ENCODE data around the gene PARD3B.

PARD3B gene

DNA sequence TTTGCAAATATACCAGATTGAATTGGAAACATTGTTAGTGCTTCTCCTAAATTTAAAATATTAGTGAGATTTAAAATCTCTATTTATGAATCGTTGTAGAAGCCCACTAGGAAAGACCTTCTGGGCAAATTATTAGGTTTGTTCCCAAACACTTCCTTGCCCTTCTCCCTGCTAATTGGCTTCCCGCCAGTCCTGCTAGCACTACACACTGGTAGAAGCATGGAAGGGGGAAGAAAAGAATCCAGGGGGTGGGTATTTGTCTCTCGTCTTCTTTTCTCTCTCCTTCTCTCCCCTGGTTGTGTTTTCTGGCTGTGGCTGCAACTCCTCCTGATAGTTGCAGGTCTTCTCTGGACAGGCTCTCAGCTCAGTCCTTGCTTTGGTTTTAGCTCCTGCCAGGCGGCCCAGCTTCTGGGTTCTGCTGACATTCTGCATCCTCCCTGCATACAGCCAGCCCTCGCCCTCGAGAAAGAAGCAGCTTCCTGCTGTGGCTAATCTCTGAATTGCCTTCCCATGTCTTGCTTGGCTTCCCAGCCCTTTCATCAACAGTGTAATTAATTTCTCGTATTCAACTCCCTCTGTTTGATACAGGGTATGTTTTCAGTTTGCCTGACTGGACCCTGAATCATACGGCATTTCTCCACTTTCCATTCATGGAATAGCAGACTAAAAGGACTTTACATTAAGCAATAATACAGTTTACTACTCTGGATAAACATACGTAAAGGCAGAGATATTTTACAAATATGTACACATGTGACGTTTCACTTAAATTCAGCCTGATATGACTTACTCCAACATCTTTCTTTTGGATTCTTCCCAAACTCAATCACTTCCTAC is 6.9 kb upstream of the PARD3B start:
- DNase-seq (ENCODE audit: extremely low spot score) = peak; percentile 38
- CTCF ChIA-PET = no interaction called here
- POLR2A ChIA-PET = no interaction called here
- no peak for TF ChIP-seq ELF4 (IDR thresholded peaks at IDR 0.05)
- no peak for TF ChIP-seq ZNF384 (IDR thresholded peaks at IDR 0.05)

- ChIA-PET CTCF (no interaction called here), POLR2A (no interaction called here)
- no peak for TF ChIP-seq FOXK2 (IDR thresholded peaks at IDR 0.05)
- no peak for TF ChIP-seq CTBP1 (IDR thresholded peaks at IDR 0.05; ENCODE audit: borderline replicate concordance)
- DNase-seq (ENCODE audit: extremely low spot score) = no peak
Observed at GRCh38 chr2:204539019-204539385, 6.3 kb upstream of the PARD3B start.

DNA sequence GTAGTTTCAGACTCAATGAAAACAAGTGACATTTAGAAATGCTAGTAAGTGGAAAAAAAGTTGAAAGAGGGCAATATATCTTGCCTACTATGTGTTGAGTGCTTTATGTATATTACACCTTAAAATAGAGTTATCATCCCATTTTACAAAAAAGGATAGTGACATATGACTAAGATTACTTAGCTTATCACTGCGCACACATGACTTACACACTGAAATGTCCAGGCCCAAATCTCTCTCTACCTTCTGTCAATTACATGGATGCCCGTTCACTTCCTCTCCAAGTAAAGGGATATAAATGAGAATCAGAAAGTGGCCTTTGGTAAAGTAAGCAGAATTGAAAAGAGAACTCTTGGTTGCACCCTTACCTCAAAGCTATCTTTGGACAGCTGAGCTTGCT is 3.6 kb upstream of the PARD3B start:
- no peak for TF ChIP-seq FOXK2 (IDR thresholded peaks at IDR 0.05)
- TF ChIP-seq CTBP1 (IDR thresholded peaks at IDR 0.05; ENCODE audit: borderline replicate concordance) = no peak
- TF ChIP-seq FOXM1 (IDR thresholded peaks at IDR 0.05; ENCODE audit: borderline replicate concordance) = no peak
- no peak for TF ChIP-seq TARDBP (IDR thresholded peaks at IDR 0.05)
- no peak for TF ChIP-seq ARNT (IDR thresholded peaks at IDR 0.05)
- CTCF ChIA-PET = interaction anchor here (0.6 kb wide), 1 partner anchor 146 kb away, joined by 3 read pairs; no protein-coding TSS in a partner anchor
- no peak for DNase-seq (ENCODE audit: extremely low spot score)
- POLR2A ChIA-PET = no interaction called here

- ChIA-PET CTCF (no interaction called here), POLR2A (no interaction called here)
- no peak for TF ChIP-seq FOXK2 (IDR thresholded peaks at IDR 0.05)
- no peak for TF ChIP-seq ZNF384 (IDR thresholded peaks at IDR 0.05)
- TF ChIP-seq NFRKB (IDR thresholded peaks at IDR 0.05) = no peak
- TF ChIP-seq L3MBTL2 (conservative IDR thresholded peaks at IDR 0.05) = no peak
- no peak for TF ChIP-seq ARNT (IDR thresholded peaks at IDR 0.05)
- TF ChIP-seq TARDBP (IDR thresholded peaks at IDR 0.05) = no peak
- TF ChIP-seq CTBP1 (IDR thresholded peaks at IDR 0.05; ENCODE audit: borderline replicate concordance) = no peak
- DNase-seq (ENCODE audit: extremely low spot score) = no peak
Observed at GRCh38 chr2:204542982-204543608, 2.2 kb upstream of the PARD3B start.

- peak; percentile 11 for DNase-seq (ENCODE audit: extremely low spot score)
- ChIA-PET CTCF (no interaction called here), POLR2A (interaction anchor here (1.2 kb wide), 1 partner anchor 8 kb away, joined by 3 read pairs; no protein-coding TSS in a partner anchor)
- peak; percentile 52; the same call in 1 of the 2 replicates for TF ChIP-seq L3MBTL2 (conservative IDR thresholded peaks at IDR 0.05)
- TF ChIP-seq PKNOX1 (IDR thresholded peaks at IDR 0.05) = no peak
Observed at GRCh38 chr2:204545861-204546735, 823 bp downstream of the PARD3B start.

GRCh38 chr2:204550751-204551511 is 5.7 kb downstream of the PARD3B start:
- TF ChIP-seq SUZ12 (IDR thresholded peaks at IDR 0.05) (no peak), CTBP1 (IDR thresholded peaks at IDR 0.05; ENCODE audit: borderline replicate concordance) (no peak), TARDBP (IDR thresholded peaks at IDR 0.05) (no peak), BHLHE40 (IDR thresholded peaks at IDR 0.05; ENCODE audit: borderline replicate concordance) (no peak)
- DNase-seq (ENCODE audit: extremely low spot score) = no peak
- POLR2A ChIA-PET = no interaction called here
- CTCF ChIA-PET = interaction anchor here (1.0 kb wide), 1 partner anchor 144 kb away, joined by 3 read pairs; no protein-coding TSS in a partner anchor

DNA sequence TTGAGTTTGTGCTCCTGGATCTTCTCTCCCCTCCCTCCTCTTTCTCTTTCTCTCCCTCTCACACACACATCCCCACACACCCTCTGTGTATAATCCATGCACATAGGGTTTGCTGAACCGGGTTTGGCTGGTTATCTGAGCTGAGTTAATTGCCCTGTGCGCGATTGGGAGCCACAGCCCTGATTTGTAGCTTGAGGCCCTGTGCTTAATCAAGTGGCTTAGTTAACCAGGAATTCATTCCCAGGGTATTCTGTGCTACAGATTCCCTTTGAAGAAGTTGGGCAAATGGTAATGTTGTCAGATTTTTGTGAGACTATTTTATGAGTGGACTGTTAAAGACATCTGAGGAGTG is 6.2 kb downstream of the PARD3B start:
- TF ChIP-seq ARNT (IDR thresholded peaks at IDR 0.05) (no peak), PKNOX1 (IDR thresholded peaks at IDR 0.05) (no peak), FOXM1 (IDR thresholded peaks at IDR 0.05; ENCODE audit: borderline replicate concordance) (no peak), ZNF384 (IDR thresholded peaks at IDR 0.05) (no peak), SUZ12 (IDR thresholded peaks at IDR 0.05) (no peak), TARDBP (IDR thresholded peaks at IDR 0.05) (no peak), SP1 (IDR thresholded peaks at IDR 0.05) (no peak), FOXA1 (IDR thresholded peaks at IDR 0.05) (no peak), LEF1 (IDR thresholded peaks at IDR 0.05; ENCODE audit: borderline replicate concordance) (no peak), L3MBTL2 (conservative IDR thresholded peaks at IDR 0.05) (no peak), ELF4 (IDR thresholded peaks at IDR 0.05) (no peak), HDGF (IDR thresholded peaks at IDR 0.05; ENCODE audit: borderline replicate concordance) (no peak), CTBP1 (IDR thresholded peaks at IDR 0.05; ENCODE audit: borderline replicate concordance) (no peak), NFRKB (IDR thresholded peaks at IDR 0.05) (no peak), FOXK2 (IDR thresholded peaks at IDR 0.05) (no peak), BHLHE40 (IDR thresholded peaks at IDR 0.05; ENCODE audit: borderline replicate concordance) (no peak)
- POLR2A ChIA-PET = no interaction called here
- CTCF ChIA-PET = interaction anchor here (1.0 kb wide), 1 partner anchor 143 kb away, joined by 3 read pairs; no protein-coding TSS in a partner anchor
- peak; percentile 18 for DNase-seq (ENCODE audit: extremely low spot score)
